ENCODE data around the gene PKN2.

PKN2 gene

GRCh38 chr1:88683541-88684481 lies at the start of gene PKN2:
PKN2 (plus strand) TSS chr1:88684273; CDS start chr1:88684581, 308 bp downstream.
- peak; percentile 95 to 96 for DNase-seq (ENCODE audit: low read depth in 2 of 2)

GRCh38 chr1:88634538-88634937 lies 49.5 kb upstream of the PKN2 start:
- DNase-seq (ENCODE audit: low read depth in 2 of 2) = no peak

- no peak for DNase-seq (ENCODE audit: low read depth in 2 of 2)
Observed at GRCh38 chr1:88640060-88640459, 44.0 kb upstream of the PKN2 start.

GRCh38 chr1:88645886-88646285 lies 38.2 kb upstream of the PKN2 start:
- DNase-seq (ENCODE audit: low read depth in 2 of 2) = no peak

- DNase-seq (ENCODE audit: low read depth in 2 of 2) = no peak
Observed at GRCh38 chr1:88646476-88647248, 37.4 kb upstream of the PKN2 start.

- DNase-seq (ENCODE audit: low read depth in 2 of 2) = no peak
Observed at GRCh38 chr1:88647249-88647645, 36.8 kb upstream of the PKN2 start.

GRCh38 chr1:88647749-88648415 lies 36.2 kb upstream of the PKN2 start:
- no peak for DNase-seq (ENCODE audit: low read depth in 2 of 2)

GRCh38 chr1:88648706-88649105 lies 35.4 kb upstream of the PKN2 start:
- no peak for DNase-seq (ENCODE audit: low read depth in 2 of 2)

- DNase-seq (ENCODE audit: low read depth in 2 of 2) = no peak
Observed at GRCh38 chr1:88649932-88650331, 34.1 kb upstream of the PKN2 start.

- no peak for DNase-seq (ENCODE audit: low read depth in 2 of 2)
Observed at GRCh38 chr1:88650676-88651418, 33.2 kb upstream of the PKN2 start.

GRCh38 chr1:88655140-88655539 lies 28.9 kb upstream of the PKN2 start:
- DNase-seq (ENCODE audit: low read depth in 2 of 2) = no peak

GRCh38 chr1:88655685-88656299 lies 28.3 kb upstream of the PKN2 start:
- DNase-seq (ENCODE audit: low read depth in 2 of 2) = no peak

GRCh38 chr1:88658419-88658818 lies 25.7 kb upstream of the PKN2 start:
- DNase-seq (ENCODE audit: low read depth in 2 of 2) = no peak

GRCh38 chr1:88659552-88659951 lies 24.5 kb upstream of the PKN2 start:
- no peak for DNase-seq (ENCODE audit: low read depth in 2 of 2)

- no peak for DNase-seq (ENCODE audit: low read depth in 2 of 2)
Observed at GRCh38 chr1:88661188-88661587, 22.9 kb upstream of the PKN2 start.

GRCh38 chr1:88661951-88662699 lies 21.9 kb upstream of the PKN2 start:
- DNase-seq (ENCODE audit: low read depth in 2 of 2) = no peak

GRCh38 chr1:88662723-88663122 lies 21.4 kb upstream of the PKN2 start:
- DNase-seq (ENCODE audit: low read depth in 2 of 2) = no peak

- DNase-seq (ENCODE audit: low read depth in 2 of 2) = no peak
Observed at GRCh38 chr1:88668405-88668804, 15.7 kb upstream of the PKN2 start.

GRCh38 chr1:88670462-88670861 lies 13.6 kb upstream of the PKN2 start:
- no peak for DNase-seq (ENCODE audit: low read depth in 2 of 2)

GRCh38 chr1:88673446-88673845 lies 10.6 kb upstream of the PKN2 start:
- no peak for DNase-seq (ENCODE audit: low read depth in 2 of 2)
